ENCODE results near the gene ASB18.

DNA sequence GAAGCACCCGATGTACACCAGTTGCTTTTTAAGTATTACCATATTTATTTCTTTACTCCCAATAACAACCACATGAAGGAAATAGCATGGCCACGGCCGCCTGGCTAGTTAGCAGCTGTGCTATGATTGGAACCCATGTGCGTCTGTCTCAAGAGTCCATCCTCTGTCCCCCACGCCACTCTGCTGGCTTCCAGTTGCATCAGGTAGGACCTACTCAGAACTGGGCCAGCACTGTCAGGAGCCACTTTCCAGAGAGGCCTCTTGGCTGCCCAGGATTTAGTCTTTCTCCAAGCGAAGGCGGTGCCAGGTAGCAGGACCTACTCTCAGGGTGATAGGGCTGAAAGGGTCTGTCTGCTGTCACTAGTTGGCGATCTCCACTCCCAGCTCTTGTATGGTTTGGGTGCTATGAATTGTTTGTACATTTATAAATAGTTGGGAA, 22.1 kb downstream of the ASB18 start:
- TF ChIP-seq CTCF (IDR thresholded peaks at IDR 0.05 in 8 of 11, conservative IDR thresholded peaks at IDR 0.05 in 3 of 11) (no peak), POLR2AphosphoS5 (IDR thresholded peaks at IDR 0.05) (no peak)
